ENCODE data around the gene NCAM2.
"Not testable (repeated sequence)": the region's sequence is repeated elsewhere in the genome, so short reads cannot be mapped to it uniquely, and the experiment has no call there.

Gene NCAM2

DNA sequence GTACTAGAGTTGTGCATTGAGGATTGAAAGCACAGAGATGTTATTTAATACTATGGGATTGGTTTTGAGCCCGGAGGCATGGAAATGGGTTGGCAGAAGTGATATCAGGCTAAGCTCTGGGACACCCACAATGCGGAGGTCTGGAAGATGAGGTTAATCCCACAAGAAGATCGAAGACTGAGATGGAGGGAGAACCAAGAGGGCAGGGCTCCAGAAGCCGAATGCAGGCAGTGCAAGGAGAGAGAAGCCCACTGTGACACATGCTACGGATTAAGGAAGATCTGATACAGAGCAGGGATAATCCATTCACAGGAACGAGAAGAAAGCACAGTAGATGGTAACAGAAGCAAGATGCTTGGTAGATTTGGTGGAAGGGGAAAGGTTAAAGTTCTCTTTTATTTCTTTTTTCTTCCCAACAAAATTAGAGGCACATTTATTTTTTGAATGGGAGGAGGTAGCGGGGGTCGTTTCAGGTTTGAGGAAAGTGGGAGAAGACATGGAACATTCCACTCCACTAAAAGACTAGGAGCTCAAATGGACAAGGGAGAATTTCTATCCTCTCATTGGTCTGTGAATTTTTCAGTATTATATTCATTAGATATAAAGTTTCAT, 113.2 kb downstream of the NCAM2 start:
- DNase-seq = no peak

DNA sequence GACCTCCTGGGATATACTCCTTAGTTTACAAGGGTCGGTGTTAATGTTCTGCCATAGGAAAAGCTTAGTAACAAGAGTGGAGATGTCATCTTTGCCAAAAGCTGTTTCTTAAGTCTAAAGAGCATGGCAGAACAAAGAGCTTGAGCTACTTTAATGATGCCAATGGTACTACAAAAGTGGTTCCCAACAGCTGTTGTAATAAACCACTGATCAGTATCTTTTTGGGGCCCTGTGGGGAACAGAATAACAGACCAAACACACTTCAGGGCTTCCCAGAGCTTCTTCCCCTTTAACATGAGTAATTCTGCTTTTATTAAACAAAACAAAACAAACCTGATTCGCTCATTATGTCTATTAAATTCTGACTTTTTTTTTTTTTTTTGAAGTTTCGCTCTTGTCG, 116.3 kb downstream of the NCAM2 start:
- no peak for DNase-seq

DNA sequence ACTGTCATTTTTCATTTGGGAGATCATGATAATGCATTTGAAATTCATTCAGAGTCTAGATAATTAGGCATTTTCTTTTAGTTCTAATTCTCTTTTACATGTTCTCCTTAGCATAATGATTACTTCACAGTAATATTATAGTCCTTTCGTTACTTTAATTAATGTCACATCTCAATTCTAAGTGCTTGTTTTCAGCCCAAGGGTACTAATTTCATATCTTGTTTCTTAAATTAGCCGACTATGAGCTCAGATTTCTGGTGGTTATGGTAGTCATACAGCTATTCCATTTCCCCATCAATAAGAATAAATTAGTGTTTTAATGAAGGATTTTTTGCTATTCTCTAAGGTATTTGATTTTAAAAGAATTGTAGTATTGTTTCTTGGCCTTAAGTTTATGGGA, 120.9 kb downstream of the NCAM2 start:
- DNase-seq = no peak

DNA sequence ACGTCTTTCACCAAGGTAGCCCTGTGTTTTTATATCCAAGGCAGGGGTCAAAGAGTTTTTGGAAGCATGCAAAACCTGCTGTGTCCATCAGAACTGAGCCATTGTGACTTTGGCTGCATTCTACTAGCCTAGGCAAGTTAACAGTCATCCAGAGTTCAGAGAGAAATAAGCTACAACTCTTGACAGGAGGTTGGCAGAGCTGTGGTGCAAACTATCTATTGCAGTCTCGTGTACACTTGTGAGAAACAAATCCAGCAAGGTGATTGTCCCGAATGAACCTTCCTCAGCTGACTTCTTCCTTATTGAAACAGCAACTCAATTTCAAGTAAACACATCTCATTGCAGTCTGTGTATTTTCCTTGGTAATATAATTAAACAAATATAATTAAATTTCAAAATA, 124.5 kb downstream of the NCAM2 start:
- no peak for DNase-seq

DNA sequence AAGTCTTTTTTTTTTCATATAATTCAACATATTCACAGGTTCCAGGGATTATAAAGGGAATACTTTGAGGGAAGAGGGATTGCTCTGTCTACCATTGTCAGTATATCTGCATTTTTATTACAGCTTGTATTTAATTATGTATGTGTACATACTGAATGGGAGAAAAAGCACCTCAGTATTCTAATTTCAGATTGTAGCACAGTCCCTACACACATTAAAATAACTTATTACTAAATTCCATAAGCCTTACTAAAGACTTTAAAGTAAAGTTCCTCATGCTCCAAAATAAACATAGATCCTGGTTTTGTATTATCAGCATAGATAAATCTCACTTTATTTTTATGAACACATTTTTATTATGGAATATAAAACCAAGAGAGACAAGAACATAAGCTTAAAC, 134.2 kb downstream of the NCAM2 start:
- DNase-seq = no peak

DNA sequence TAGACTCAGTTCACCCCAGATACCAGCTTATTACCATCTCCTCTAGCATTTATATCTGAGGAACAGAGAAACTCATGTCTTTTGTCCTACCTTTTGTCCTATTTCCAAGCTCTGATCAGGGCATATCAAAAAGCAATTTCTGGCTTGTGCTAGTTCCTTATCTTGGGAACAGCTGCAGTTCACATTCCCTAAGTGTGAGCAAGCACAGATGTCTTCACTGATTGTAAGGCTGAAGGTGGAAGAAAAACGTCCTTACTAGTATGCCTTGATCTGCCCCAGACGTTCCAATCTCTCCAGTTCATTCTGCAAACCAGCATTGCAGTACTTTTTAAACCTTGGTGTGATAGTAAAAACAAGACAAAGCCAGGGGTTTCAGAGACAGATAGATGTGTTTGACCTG, 139.8 kb downstream of the NCAM2 start:
- DNase-seq = no peak

DNA sequence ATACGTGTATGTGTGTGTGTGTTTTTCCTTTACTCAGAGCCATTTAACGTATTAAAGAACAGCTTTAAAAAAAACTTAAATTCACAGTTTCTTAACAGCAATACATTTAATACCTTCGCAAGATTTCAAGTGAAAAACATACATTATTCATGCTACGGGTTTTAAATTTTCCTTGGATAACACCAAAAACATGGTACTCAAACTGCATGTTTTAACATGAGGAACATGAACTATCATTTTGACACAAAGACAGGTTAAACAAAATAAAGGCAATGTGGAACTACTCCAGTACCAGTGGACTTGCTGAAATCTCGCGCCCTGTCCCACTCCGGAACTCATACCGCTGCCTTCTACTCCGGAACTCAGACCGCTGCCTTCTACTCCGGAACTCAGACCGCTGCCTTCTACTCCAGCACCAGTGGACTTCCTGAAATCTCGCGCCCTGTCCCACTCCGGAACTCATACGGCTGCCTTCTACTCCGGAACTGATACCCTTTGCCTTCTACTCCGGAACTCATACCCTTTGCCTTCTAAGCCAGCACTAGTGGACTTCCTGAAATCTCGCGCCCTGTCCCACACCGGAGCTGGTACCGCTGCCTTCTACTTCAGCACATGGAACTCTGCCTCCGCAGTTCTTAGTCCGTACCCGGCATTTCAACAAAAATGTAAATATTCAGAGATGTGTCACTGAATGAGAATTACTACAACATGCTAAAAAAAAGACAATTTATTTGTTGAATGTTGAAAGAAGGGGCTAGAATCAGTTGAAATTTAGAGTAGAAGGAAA, 148.6 kb downstream of the NCAM2 start:
- DNase-seq = no peak

DNA sequence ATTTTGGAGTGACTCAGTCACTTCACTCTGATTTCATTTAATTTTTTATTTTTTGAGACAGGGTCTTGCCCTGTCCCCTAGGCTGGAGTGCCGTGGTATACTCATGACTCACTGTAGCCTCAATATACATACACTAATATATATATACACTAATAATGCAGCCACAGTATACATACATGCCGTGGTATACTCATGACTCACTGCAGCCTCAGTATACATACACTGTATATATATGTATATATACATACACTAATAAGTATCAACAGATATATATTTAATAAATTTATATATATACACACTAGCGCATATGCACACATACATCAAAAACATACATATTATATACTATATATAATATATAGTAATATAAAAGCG, 149.2 kb downstream of the NCAM2 start:
- no peak for DNase-seq

DNA sequence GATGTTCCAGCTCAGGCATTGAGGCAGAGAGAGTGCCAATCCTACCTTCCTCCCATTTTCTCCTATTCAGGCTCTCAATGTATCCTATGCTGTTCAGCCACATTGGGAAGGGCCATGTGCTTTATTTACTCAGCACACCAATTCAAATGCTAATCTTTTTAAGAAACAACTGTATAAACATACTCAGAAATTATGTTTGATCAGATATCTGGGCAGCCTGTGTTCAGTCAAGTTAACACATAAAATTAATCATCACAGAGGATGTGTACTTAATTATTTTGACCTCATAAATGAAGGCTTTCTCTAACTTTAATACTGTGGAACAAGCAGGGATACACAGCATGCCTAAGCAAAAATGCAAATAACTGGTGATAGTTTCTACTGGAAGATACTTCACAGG, 149.8 kb downstream of the NCAM2 start:
- no peak for DNase-seq

DNA sequence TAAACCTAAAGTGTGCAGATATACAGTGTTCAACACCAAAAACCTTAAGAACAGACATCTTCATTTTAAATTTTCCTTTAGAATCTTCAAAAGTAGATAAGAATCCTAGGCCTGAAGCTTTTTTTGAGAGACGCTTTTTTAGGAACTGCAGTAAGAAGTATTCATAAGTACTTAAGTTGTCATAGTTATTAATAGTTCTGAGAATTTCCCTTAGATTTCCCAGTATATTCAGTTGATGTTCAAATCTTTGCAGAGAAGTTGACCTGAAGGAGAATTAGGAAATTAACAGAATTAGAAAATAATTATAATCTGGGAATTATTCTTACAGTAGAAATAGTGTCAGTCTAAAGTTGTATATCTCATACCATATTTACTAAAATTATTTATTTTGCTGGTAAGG, 150.3 kb downstream of the NCAM2 start:
- DNase-seq = no peak

DNA sequence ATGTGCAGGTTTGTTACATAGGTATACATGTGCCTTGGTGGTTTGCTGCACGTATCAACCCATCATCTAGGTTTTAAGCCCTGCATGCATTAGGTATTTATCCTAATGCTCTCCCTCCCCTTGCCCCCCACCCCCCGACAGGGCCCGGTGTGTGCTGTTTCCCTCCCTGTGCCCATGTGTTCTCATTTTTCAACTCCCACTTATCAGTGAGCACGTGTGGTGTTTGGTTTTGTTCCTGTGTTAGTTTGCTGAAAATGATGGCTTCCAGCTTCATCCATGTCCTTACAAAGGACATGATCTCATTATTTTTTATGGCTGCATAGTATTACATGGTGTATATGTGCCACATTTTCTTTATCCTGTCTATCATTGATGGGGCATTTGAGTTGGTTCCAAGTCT, 151.2 kb downstream of the NCAM2 start:
- not testable (repeated sequence) for DNase-seq

DNA sequence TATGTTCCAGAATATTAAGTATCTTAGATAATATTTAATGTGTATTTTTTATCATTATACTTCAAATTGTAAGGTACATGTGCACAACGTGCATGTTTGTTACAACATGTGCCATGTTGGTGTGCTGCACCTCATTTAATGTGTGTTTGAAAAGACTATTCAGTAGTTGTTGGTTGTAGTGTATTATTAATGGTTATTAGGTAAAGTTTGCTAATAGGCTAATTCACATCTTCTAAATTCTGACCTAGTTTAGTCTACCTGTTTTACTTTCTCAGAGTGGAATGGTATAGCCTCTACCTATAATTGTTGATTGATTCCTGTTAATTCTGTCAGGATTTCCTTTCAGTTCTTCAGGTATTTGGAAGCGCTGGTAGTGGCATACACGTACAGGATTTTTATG, 153.0 kb downstream of the NCAM2 start:
- no peak for DNase-seq

DNA sequence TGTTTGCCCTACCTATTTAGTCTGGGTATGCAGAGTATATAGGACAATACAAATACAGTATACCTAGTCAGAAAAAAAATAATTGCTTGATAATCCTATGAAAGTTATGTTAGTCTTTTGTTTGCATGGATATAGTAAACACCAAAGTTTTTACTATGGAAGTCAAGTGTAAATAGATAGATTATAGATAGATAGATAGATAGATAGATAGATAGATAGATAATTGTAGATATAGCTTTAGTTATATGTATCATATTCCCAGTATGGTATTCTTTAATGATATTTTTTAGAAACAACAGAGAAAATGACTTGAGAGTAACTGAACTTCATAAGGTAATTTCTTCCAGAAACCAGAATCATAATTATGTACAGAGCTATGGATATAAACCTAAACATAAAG, 158.2 kb downstream of the NCAM2 start:
- no peak for DNase-seq

DNA sequence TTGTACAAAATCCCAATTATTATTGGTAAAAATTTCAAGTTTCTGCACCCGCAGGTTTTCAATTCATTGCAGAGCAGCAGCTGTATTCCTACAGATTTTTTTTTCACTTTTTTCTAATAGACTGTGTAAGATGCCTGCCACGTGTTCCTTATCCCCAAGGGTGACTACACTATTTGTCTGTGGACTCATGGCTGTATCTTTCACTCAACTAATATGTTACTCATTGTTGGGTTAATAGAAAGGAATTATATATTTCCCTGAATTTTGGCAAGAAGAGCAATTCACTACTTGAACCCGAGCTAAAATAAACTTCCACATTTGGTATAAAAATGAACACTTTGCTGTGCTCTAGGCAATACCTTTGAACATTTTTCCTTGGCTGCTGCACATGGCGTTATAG, 158.7 kb downstream of the NCAM2 start:
- no peak for DNase-seq

DNA sequence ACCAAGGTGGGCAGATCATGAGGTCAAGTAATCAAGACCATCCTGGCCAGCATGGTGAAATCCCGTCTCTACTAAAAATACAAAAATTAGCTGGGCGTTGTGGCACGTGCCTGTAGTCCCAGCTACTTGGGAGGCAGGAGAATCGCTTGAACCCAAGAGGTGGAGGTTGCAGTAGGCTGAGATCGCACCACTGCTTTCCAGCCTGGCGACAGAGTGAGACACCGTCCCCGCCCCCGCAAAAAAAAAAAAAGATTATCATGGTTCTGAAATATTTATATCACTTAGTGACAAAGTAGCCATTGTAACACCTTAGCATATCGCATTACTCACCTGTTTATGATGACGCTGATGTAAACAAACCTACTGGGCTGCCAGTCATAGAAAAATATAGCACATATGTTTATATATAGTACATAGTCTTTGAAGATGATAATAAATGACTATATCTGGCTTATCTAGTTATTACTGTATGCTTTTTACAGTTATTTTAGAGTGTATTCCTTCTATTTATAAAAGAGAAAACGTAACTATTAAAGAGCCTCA, 160.2 kb downstream of the NCAM2 start:
- no peak for DNase-seq

DNA sequence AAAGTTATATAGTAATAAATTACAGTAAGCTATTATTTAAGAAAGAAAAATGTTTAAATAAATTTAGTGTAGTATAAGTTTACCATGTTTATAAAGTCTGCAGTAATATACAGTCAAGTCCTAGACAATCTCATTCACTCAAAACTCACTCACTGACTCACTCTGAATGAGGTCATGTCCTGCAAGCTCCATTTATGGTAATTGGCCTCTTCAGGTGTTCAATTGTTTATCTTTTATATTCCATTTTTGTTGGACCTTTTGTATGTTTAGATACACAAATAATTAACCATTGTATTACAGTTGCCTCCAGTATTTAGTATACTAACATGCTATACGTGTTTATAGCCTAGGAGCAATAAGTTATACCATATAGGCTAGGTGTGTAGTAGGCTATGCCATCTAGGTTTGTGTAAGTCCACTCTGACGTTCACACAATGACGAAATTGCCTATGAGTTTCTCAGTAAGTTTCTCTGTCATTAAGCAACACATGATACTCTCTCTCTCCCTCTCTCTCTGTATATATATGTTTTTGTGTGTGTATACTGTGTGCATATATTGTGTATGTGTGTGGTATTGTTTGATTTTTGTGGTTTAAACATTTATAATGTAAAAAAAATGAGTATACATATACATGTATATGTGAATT, 161.2 kb downstream of the NCAM2 start:
- no peak for DNase-seq

DNA sequence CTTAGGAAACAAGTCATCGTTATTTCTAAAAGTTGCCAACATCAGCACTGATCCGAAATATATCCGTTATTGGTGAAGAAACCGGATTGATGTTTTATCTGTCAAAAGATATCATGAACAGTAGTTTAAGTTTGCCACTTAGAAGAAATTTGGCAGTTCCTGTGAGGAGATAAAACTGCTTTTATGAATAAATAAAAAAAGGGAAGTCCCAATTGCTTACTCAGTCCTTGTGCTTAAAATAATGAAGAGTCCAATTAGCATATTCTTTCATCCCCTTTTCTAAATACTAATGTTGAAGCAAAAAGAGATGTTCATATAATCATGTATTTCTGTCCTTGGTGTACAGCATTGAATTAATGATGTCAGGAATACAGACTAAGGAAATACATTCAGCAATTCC, 164.6 kb downstream of the NCAM2 start:
- no peak for DNase-seq

DNA sequence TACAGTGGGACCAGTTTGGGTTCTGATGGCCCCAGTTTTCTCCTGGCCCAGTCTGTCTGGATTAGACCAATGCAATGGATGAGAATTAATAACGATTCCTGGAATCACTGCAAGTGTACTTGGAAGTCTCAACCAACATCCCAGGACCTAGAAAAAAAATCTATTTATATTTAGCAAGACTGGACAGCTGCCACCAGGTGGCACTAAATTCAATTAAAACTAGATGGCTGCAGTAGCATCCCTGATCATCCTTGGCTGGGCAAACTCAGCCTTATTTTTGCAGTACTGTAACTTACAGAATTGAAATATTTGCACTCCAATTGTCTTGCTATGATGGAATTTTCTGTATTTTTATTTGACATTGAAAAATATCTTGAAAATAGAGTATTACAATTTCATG, 165.7 kb downstream of the NCAM2 start:
- peak; percentile 29 for DNase-seq

DNA sequence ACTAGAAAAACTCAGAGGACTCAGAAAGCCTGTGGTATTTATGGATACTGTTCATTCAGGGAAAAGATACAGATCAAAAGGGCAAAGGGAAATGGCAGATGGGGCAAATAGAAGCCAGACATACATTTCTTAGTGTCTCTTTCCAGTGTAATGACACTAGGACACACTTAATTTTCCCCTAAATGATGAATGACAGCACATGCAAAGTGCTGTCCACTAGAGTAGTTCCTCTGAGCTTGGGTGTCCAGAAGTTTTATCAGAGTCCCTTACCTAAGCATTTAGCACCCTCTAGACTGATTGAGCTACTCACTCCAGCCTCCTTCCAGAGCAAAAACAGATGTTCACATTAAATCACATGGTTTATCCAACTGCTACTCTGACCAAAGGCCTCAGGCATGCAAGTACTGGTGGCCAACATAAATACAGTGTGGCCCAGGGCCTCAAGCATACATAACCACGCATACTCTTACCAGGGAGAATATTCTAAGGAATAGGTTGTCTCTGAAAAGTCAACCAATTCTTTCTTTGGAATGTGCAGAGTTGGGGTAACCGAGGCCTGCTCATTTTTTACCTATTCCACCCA, 166.9 kb downstream of the NCAM2 start:
- DNase-seq = no peak

DNA sequence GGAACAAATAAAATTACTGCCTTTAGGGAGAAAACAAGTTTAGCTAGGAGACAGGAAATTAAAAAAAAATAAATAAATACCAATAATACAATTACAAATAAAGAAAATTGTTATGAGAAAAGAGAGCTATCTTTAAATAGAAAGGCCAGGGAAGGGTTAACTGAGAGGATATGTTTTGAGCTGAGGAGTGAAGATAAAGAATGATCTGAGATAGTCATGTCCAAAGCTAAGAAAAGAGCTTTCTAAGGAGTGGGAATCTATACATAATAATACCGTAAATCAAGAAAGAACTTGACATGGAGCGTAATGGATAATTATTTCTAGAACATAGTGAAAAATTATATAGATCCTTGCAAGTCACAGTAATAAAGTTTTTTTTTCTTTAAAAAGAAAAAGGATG, 176.5 kb downstream of the NCAM2 start:
- DNase-seq = no peak

DNA sequence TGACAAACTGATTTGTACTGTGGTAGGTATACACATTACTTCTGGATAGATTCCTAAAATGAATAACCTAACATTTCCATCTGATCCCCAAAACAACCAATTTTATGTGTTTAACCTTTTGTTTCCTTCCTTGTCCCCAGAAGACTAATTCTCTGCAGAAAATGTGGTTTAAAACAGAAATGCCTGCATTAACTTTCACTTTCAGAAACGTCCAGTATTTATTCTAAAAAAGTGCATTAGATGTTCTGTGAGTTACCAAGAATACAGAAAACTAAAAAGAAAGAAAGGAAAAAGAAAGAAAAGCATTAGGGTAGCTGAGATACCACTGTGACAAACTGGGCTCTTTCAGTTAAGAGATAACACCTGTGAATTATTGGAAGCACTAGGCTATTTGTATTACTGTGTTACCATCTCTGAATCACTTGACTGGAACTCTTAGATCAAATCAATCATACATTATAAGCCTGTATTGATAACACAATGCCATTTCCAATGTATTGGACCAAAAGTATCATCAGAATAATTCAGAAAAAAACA, 177.7 kb downstream of the NCAM2 start:
- no peak for DNase-seq

DNA sequence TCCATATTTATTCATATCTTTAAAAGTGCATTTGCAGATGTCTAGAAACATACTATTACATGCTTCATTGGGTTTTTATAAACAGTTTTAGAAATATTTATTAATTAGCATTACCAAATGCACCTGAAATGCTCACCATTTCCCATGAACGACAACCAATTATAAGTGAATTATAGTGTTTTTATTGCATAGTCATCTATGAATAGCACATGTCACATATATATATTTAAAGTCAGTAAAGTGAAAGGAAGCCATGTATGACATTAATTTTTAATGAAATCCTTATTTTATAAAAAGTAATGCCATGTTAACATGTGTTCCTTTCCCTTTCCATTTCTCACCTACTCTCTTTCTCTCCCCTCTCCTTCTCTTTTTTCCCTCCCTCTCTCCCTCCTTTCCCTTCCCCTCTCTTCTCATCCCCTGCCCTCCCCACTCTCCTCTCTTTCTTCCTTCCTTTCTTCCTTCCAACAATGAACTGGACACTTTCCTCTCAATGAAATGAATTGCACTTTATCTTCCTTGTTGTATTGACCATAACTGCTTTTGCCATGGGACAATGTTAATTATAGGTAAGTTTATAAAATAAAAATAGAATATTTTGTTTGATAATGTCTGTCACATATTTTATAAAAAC, 179.3 kb downstream of the NCAM2 start:
- no peak for DNase-seq

Measured in stimulated activated CD8-positive, alpha-beta memory T cell treated with anti-CD3 and anti-CD28 coated beads, Interleukin-4, amount 100 ng/mL, for 48 hours (primary cell).